ENCODE measurements around the gene ANTXR1.

Gene ANTXR1

GRCh38 chr2:69013142-69013839 is at the start of gene ANTXR1:
TSS of gene ANTXR1 (plus strand) at chr2:69013179. CDS start at chr2:69013500, 321 bp downstream.
- DNase-seq = peak; percentile 88

GRCh38 chr2:68964282-68964681 is 48.7 kb upstream of the ANTXR1 start:
- no peak for DNase-seq

DNA sequence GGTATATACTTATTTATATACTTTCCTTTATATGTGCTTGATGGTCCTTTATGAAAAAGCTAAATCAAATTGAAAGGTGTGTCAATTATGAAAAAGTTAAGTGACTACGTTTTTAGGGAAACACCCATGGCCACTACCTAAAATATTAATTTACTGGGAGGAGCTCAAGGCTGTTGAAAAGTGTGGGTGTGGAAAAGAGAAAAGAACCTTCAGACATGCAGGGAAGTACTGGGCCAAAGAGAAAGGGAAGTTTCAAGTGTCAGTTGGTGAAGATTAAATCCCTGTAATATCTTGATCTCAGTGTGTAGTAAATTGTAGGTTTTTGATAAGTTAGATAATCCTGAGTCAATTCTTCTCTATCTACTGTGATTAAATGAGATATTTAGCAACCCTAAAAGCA is 44.8 kb upstream of the ANTXR1 start:
- DNase-seq = no peak

DNA sequence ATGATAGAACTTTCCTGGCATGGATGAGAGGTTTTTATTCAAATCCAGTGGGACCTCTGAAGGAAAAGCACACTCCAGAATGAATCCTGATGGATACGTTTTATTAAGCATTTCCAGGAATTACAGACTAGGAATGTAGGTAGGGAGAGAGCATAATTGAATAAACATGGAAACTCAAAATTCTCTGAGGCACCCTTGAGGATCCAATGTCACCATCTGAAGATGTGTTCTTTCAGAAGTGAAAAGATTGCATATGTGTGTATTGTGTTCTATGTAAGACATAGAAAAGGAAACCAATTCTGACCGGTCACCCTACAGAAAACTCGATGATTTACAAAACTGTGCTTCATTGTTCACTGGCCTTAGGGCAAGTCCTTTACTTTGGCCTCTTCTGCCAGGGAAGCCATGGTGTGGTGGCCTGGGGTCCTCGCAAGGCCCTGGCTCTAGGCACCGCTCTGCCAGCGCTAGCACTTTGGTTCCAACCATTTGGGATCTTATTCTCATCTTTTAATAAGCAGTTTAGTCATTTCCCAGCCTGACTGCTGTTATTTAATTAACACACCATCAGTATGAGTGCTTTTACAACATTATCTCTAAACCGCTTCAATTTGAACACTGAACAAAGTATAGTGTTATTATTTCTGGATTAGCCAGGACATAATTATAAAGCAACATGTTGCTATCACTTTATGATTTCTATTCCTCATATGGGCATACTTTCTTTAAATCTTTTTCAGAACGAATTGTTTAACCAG is 43.1 kb upstream of the ANTXR1 start:
- no peak for DNase-seq

GRCh38 chr2:68970566-68971265 is 42.3 kb upstream of the ANTXR1 start:
- no peak for DNase-seq

GRCh38 chr2:68971591-68972231 is 41.3 kb upstream of the ANTXR1 start:
- no peak for DNase-seq

DNA sequence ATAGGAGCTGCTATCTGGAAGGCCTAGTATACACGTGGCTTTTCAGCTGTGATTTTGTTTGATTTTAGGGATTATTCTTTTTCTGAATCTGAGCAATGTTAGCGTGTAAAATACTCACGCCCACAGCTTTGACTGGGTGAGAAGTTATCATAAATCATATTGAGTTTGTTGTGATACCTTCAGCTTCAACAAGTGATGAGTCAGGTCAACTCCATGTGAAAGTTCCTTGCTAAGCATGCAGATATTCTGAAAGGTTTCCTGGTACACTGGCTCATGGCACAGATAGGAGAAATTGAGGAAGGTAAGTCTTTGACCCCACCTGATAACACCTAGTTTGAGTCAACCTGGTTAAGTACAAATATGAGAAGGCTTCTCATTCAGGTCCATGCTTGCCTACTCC is 38.7 kb upstream of the ANTXR1 start, which contains the start of gene GKN1:
TSS of gene GKN1 (plus strand) at position 386 of the 400 bp plus-strand sequence. CDS start 42 bp downstream, outside the sequence.
- DNase-seq = no peak

DNA sequence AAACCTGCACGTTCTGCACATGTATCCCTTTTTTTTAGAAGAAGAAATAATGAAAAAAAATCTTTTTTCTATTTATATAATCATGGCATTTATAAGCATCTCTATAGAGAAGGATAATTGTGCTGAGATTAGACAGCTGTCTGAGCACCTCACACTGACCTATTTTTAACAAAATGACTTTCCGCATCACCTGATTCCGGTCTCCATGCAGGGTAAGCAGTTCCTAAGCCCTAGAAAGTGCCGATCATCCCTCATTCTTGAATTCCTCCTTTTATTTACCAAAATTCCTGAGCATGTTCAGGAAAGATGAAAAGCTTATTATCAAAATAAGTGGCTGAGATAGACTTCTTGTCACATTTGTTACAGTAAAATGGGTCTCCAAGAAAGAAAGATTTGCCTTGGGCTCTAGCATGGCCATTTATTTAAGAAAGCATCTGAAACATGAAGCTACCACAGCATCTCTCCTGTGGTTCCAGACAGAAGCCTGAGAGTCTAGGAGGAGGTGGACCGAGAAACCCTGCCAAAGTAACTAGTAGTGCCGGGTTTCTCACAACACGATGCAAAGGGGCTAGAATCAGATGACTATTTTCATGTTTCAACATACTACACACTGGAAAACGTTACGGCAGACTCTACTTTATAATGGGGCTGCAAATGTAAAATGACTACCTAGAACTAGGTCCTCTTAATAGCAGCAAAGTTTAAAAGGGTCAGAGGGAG is 37.9 kb upstream of the ANTXR1 start:
- no peak for DNase-seq

GRCh38 chr2:68975844-68976243 is 37.1 kb upstream of the ANTXR1 start:
- no peak for DNase-seq

GRCh38 chr2:68977453-68977852 is 35.5 kb upstream of the ANTXR1 start:
- no peak for DNase-seq

GRCh38 chr2:68978098-68978497 is 34.9 kb upstream of the ANTXR1 start:
- DNase-seq = no peak

DNA sequence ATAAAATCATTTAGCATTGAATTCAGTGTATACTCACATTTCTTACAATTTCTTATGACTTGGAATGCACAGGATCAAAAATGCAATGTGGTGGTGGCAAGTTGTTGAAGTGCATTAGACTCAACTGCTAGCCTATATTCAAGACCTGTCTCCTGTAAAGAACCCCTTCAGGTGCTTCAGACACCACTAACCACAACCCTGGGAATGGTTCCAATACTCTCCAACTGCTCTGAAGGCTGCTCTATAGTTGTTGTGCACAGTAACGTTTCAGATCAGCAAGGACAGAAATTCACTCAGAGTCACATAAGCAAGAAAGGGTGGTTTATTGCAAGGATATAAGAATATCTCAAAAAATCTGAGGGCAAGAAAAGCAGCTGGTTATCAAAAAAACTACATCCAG is 32.0 kb upstream of the ANTXR1 start:
- DNase-seq = peak; percentile 12

DNA sequence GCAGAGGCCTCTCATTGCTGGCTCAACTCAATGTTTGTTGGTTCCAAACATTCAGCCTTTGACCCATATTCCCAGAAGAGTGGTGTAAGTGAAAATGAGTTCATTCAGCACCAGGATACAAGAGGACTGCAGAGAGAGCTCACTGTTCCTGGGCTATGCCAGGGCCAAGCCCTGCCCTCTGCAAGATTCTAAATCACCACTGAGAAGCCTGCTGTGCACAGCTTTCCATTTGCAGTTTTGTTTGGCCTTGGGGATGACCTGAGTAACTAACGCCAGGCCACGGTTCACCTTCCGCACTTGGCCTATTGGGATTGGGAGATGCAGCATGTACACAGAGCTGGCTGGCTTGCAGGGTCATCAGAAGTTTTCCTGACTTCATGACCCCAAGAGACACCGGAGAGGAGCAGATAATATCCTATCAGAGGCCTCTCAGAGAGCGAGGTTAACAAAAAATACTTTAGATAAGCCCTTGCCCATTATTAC is 25.9 kb upstream of the ANTXR1 start:
- DNase-seq = no peak

GRCh38 chr2:68989035-68989434 is 23.9 kb upstream of the ANTXR1 start:
- DNase-seq = no peak

DNA sequence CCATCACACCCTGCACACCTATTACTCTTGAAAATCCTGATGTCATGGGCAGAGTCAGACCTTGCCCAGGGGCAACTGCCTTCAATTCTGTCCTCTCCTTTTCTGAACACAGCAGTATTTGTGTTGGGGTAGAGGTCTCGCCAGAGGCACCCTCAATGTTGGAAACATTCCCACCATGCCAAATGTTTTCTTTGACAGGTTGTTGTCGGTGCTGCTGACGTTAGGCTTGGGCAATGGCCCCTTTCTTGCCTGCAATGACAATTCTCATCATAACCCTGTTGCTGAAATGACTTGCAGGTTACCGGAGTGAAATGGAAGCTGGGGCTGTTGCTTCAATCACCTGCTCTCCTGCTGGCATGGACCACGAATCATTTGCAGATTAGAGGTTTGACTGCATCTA is 20.6 kb upstream of the ANTXR1 start:
- DNase-seq = no peak

GRCh38 chr2:68992933-68993332 is 20.0 kb upstream of the ANTXR1 start:
- no peak for DNase-seq

DNA sequence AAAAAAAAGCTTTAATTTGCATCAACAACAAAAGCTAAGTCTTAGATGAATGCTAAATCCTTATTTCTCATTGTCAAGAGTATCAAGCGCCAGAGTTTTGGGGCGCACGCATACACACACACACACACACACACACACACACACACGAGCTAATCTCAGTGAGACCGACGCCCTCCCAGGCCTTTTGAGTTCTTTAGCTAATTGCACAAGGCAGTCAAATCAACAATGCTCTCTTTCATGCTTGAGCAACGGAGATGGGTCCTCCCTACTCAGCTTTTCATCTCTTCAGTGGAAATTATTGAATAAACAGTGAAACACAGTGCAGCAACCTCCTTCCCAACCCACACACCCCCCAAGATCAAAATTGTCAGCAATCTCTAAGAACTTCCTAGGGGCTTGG is 19.3 kb upstream of the ANTXR1 start:
- no peak for DNase-seq

GRCh38 chr2:68994864-68995263 is 18.1 kb upstream of the ANTXR1 start:
- DNase-seq = no peak

GRCh38 chr2:68995916-68996315 is 17.1 kb upstream of the ANTXR1 start:
- no peak for DNase-seq

DNA sequence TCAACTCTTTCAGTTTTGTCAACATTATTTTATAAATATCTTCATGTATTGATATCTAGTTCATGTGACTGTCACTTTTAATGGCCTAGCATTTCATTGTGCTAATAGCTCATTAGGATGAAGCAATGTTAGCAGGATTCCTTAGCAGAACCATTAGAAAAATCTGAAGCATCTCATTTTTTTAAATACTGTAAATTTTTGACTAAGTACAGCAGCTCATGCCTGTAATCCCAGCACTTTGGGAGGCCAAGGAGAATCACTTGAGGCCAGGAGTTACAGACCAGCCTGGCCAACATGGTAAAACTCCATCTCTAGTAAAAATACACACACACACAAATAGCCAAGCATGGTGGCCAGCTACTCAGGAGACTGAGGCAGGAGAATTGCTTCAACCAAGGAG is 15.6 kb upstream of the ANTXR1 start:
- no peak for DNase-seq

DNA sequence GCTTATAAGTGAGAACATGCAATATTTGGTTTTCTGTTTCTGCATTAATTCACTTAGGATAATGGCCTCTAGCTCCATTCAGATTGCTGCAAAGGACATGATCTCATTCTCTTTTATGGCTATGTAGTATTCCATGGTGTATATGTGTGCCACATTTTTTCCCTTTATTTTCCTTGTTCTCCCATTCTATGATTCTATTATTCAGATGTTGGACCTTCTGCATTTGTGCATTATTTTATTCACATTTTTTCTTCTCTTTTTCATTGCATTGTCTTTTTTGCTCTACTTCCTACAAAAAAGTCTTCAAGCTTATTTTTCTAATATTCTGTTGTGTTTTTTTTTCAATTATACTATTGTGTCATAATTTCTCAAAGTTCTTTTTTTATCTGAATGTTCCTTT is 11.1 kb upstream of the ANTXR1 start:
- no peak for DNase-seq

DNA sequence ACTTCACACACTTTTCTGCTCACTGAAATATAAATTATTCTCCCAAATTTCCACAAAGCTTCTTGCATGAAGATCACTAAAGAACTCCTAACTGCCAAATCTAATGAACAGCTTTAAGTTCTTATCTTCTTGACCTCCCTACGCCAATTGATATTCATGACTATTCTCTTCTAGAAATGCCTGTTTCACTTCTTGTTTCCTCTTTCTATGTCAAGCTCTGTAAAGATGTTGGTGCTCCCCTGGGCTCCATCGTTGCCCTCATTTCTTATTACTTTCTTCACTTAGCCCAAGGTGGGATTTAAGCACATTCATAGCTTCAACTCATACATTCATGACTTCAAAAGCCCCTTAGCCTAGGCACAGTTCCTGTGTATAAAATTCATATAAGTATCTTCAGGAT is 9.2 kb upstream of the ANTXR1 start:
- no peak for DNase-seq

Measured in NCI-H2171 treated with DMSO at 0.1 percent for 48 hours (cell line).